Osteocyte (in vitro differentiated cells): ENCODE measurements around the gene POU3F3. TPM values are rescaled to one million over a fixed set of nuclear protein-coding genes. Genes with fewer than 3 reads are reported as not detected.

ENCODE experiments used
- DNase-seq: peaks from one replicate; pipeline ENCODE4 v3.0.0; 2021; ENCODE audit warnings: mixed read lengths; ENCODE audit not compliant: unreplicated experiment; ENCODE audit errors: extremely low spot score
- H3K27ac Mint-ChIP-seq: one replicate; pipeline ENCODE4 v1.8.0; 2021; ENCODE audit warnings: mild to moderate bottlenecking, mixed read lengths; ENCODE audit not compliant: unreplicated experiment
- H3K27me3 Mint-ChIP-seq: one replicate; pipeline ENCODE4 v1.8.0; 2021; ENCODE audit warnings: mixed read lengths; ENCODE audit not compliant: unreplicated experiment
- H3K36me3 Mint-ChIP-seq: one replicate; pipeline ENCODE4 v1.8.0; 2021; ENCODE audit warnings: mixed read lengths; ENCODE audit not compliant: unreplicated experiment
- H3K4me1 Mint-ChIP-seq: one replicate; pipeline ENCODE4 v1.8.0; 2021; ENCODE audit warnings: mixed read lengths; ENCODE audit not compliant: unreplicated experiment
- H3K4me3 Mint-ChIP-seq: one replicate; pipeline ENCODE4 v1.8.0; 2021; ENCODE audit warnings: mild to moderate bottlenecking, moderate library complexity, mixed read lengths; ENCODE audit not compliant: unreplicated experiment
- H3K9me3 Mint-ChIP-seq: one replicate; pipeline ENCODE4 v1.8.0; 2021; ENCODE audit warnings: mixed read lengths; ENCODE audit not compliant: unreplicated experiment
- CTCF ChIP-seq: fragments of 200-600 bp; sonication (generic); IDR thresholded peaks from 2 replicates; pipeline ENCODE4 v1.5.0; 2021; ENCODE audit warnings: antibody characterized with exemption, mild to moderate bottlenecking, moderate library complexity
- total RNA-seq: library from RNA; stranded (reverse); gene quantifications from 2 replicates; pipeline ENCODE4 v1.2.1, GENCODE V29; 2021

Gene POU3F3
- total RNA-seq, 1 donor from 2014 or later: 35.5 TPM

- no peak overlapping the region for H3K4me3 Mint-ChIP-seq
- no peak for TF ChIP-seq CTCF
- DNase-seq: no peak
- H3K36me3 Mint-ChIP-seq: peaks cover 3% of the 10 kb centered on the region
- H3K27ac Mint-ChIP-seq: no peak overlapping the region
- H3K27me3 Mint-ChIP-seq: no peaks in the 10 kb centered on the region
- H3K9me3 Mint-ChIP-seq: no peaks in the 10 kb centered on the region
- H3K4me1 Mint-ChIP-seq: peaks cover 6% of the 10 kb centered on the region
Observed at GRCh38 chr2:104836265-104836664, 17.6 kb upstream of the POU3F3 start.

GRCh38 chr2:104836841-104837240 is 17.1 kb upstream of the POU3F3 start:
- peaks cover 3% of the 10 kb centered on the region for H3K36me3 Mint-ChIP-seq
- no peaks in the 10 kb centered on the region for H3K27me3 Mint-ChIP-seq
- no peak overlapping the region for H3K4me3 Mint-ChIP-seq
- peaks cover 9% of the 10 kb centered on the region for H3K4me1 Mint-ChIP-seq
- no peak overlapping the region for H3K27ac Mint-ChIP-seq
- H3K9me3 Mint-ChIP-seq: no peaks in the 10 kb centered on the region
- no peak for DNase-seq
- no peak for TF ChIP-seq CTCF

- H3K36me3 Mint-ChIP-seq: peaks cover 3% of the 10 kb centered on the region
- no peak overlapping the region for H3K4me3 Mint-ChIP-seq
- no peak for TF ChIP-seq CTCF
- H3K27ac Mint-ChIP-seq: no peak overlapping the region
- DNase-seq: no peak
- H3K27me3 Mint-ChIP-seq: peaks cover 6% of the 10 kb centered on the region
- H3K4me1 Mint-ChIP-seq: peaks cover 25% of the 10 kb centered on the region
- H3K9me3 Mint-ChIP-seq: no peaks in the 10 kb centered on the region
Observed at GRCh38 chr2:104840156-104840555, 13.8 kb upstream of the POU3F3 start.

GRCh38 chr2:104840893-104841585 is 12.9 kb upstream of the POU3F3 start:
- Mint-ChIP-seq H3K36me3 (peaks cover 3% of the 10 kb centered on the region), H3K4me1 (peaks cover 34% of the 10 kb centered on the region), H3K4me3 (no peak overlapping the region), H3K27ac (peak overlapping the region; percentile 84), H3K27me3 (peaks cover 13% of the 10 kb centered on the region), H3K9me3 (no peaks in the 10 kb centered on the region)
- no peak for DNase-seq
- no peak for TF ChIP-seq CTCF

GRCh38 chr2:104841744-104842143 is 12.2 kb upstream of the POU3F3 start:
- H3K36me3 Mint-ChIP-seq: peaks cover 3% of the 10 kb centered on the region
- H3K27ac Mint-ChIP-seq: peak overlapping the region; percentile 84
- DNase-seq: no peak
- no peak for TF ChIP-seq CTCF
- H3K4me1 Mint-ChIP-seq: peaks cover 40% of the 10 kb centered on the region
- no peaks in the 10 kb centered on the region for H3K9me3 Mint-ChIP-seq
- H3K4me3 Mint-ChIP-seq: peak overlapping the region; percentile 75
- peaks cover 16% of the 10 kb centered on the region for H3K27me3 Mint-ChIP-seq
